Measurements from ENCODE around the gene IGSF9. TPM values are rescaled to one million over a fixed set of nuclear protein-coding genes. Genes with fewer than 3 reads are reported as not detected.

Gene IGSF9
- polyA plus RNA-seq, 10 donors = 0.24 to 8.3 (median 0.53) TPM

- DNase-seq = no peak
These were observed 1.1 kb upstream of the IGSF9 start for GRCh38 chr1:159946242-159947187.

GRCh38 chr1:159944623-159945455 lies 574 bp downstream of the IGSF9 start:
- DNase-seq = no peak

GRCh38 chr1:159943908-159944622 lies 1.3 kb downstream of the IGSF9 start:
- DNase-seq = no peak

GRCh38 chr1:159943278-159943640 lies 2.2 kb downstream of the IGSF9 start:
- DNase-seq = no peak

GRCh38 chr1:159942632-159943277 lies 2.7 kb downstream of the IGSF9 start:
- no peak for DNase-seq

- no peak for DNase-seq
These were observed 3.5 kb downstream of the IGSF9 start for GRCh38 chr1:159941591-159942560.

- no peak for DNase-seq
These were observed 4.3 kb downstream of the IGSF9 start for GRCh38 chr1:159941141-159941540.

GRCh38 chr1:159940006-159940620 lies 5.3 kb downstream of the IGSF9 start:
- no peak for DNase-seq

GRCh38 chr1:159939678-159940002 lies 5.8 kb downstream of the IGSF9 start:
- DNase-seq = no peak

- no peak for DNase-seq
These were observed 6.3 kb downstream of the IGSF9 start for GRCh38 chr1:159938905-159939677.

GRCh38 chr1:159938211-159938852 lies 7.1 kb downstream of the IGSF9 start:
- no peak for DNase-seq

- DNase-seq = no peak
These were observed 8.2 kb downstream of the IGSF9 start for GRCh38 chr1:159937054-159937750.

- DNase-seq = peak in 2 of 3 donors; percentile 63 to 74
These were observed 9.0 kb downstream of the IGSF9 start for GRCh38 chr1:159936273-159936904.

GRCh38 chr1:159935719-159936272 lies 9.6 kb downstream of the IGSF9 start:
- DNase-seq = no peak

GRCh38 chr1:159935305-159935704 lies 10.1 kb downstream of the IGSF9 start:
- DNase-seq = no peak

GRCh38 chr1:159934136-159935039 lies 11.0 kb downstream of the IGSF9 start:
- no peak for DNase-seq

Measured in muscle of back (tissue), 11 donors.